HEK293 (cell line): ENCODE measurements around the gene SPTLC1.
"Not testable (repeated sequence)": the region's sequence is repeated elsewhere in the genome, so short reads cannot be mapped to it uniquely, and the experiment has no call there.

Experiments used
- CTCF ChIA-PET: fragments of 350-600 bp; formaldehyde crosslinking; extraction: SDS; loops from one replicate; lab custom pipeline; 2021; ENCODE audit warnings: antibody characterized with exemption; lab: Yijun Ruan, JAX
- POLR2A ChIA-PET: fragments of 300-600 bp; formaldehyde crosslinking; extraction: SDS; loops from one replicate; lab custom pipeline; 2020; ENCODE audit warnings: antibody characterized with exemption, inconsistent platforms; lab: Yijun Ruan, JAX
- H3K27ac ChIP-seq: fragments of 200-500 bp; sonication (Bioruptor generic); 2 replicates; pipeline ENCODE4 v1.5.1; 2014; ENCODE audit warnings: low read depth, low read length, control low read depth, inconsistent platforms; ENCODE audit errors: extremely low read depth
- H3K36me3 ChIP-seq, 2 experiments: fragments of 200-500 bp in 1 of 2; sonication (Bioruptor generic) in 1 of 2; 1 replicate in 1 of 2; 2 replicates in 1 of 2; pipeline ENCODE4 v1.5.1; 2014 to 2017; ENCODE audit warnings: inconsistent platforms in 2 of 2, low read length in 2 of 2; ENCODE audit not compliant: control insufficient read depth in 2 of 2, insufficient read depth in 1 of 2
- H3K4me1 ChIP-seq: fragments of 200-500 bp; sonication (Bioruptor generic); 2 replicates; pipeline ENCODE4 v1.5.1; 2014; ENCODE audit warnings: mild to moderate bottlenecking, low read length, inconsistent platforms; ENCODE audit not compliant: control insufficient read depth, insufficient read depth
- H3K4me3 ChIP-seq: 2 replicates; pipeline ENCODE4 v1.5.1; 2011; ENCODE audit warnings: low read depth, mild to moderate bottlenecking, control low read depth, low read length, moderate library complexity
- H3K9me3 ChIP-seq: fragments of 200-500 bp; sonication (Bioruptor generic); 2 replicates; pipeline ENCODE4 v1.5.1; 2014; ENCODE audit warnings: low read depth, low read length, inconsistent platforms; ENCODE audit not compliant: control insufficient read depth, insufficient read depth
- WT1 ChIP-seq: fragments of 450-650 bp; formaldehyde crosslinking; IDR thresholded peaks from 2 replicates; pipeline ENCODE4 v1.5.1; 2016; ENCODE audit warnings: missing biosample characterization, missing genetic modification characterization
- ZBTB21 ChIP-seq: fragments of 450-650 bp; formaldehyde crosslinking; IDR thresholded peaks from 2 replicates; pipeline ENCODE4 v1.5.1; 2017; ENCODE audit warnings: missing biosample characterization, missing genetic modification characterization
- ZBTB44 ChIP-seq: fragments of 450-650 bp; IDR thresholded peaks from 2 replicates; pipeline ENCODE4 v1.5.1; 2018; ENCODE audit warnings: missing biosample characterization, mild to moderate bottlenecking, missing genetic modification characterization
- ZBTB48 ChIP-seq: fragments of 450-650 bp; formaldehyde crosslinking; IDR thresholded peaks from 2 replicates; pipeline ENCODE4 v1.5.1; 2016; ENCODE audit warnings: missing biosample characterization, missing genetic modification characterization
- ZNF2 ChIP-seq: fragments of 450-650 bp; formaldehyde crosslinking; IDR thresholded peaks from 2 replicates; pipeline ENCODE4 v1.5.1; 2016; ENCODE audit warnings: missing biosample characterization, missing genetic modification characterization
- ZNF394 ChIP-seq: fragments of 450-650 bp; formaldehyde crosslinking; IDR thresholded peaks from 2 replicates; pipeline ENCODE4 v1.5.1; 2016; ENCODE audit warnings: missing biosample characterization, missing genetic modification characterization, mild to moderate bottlenecking, moderate library complexity, borderline replicate concordance
- ZNF513 ChIP-seq: fragments of 450-650 bp; IDR thresholded peaks from 2 replicates; pipeline ENCODE4 v1.5.1; 2018; ENCODE audit warnings: missing biosample characterization, missing genetic modification characterization
- ZNF654 ChIP-seq: fragments of 450-650 bp; formaldehyde crosslinking; IDR thresholded peaks from 2 replicates; pipeline ENCODE4 v1.5.1; 2016; ENCODE audit warnings: low read depth, missing biosample characterization, missing genetic modification characterization
- ZNF830 ChIP-seq: fragments of 450-650 bp; IDR thresholded peaks from 2 replicates; pipeline ENCODE4 v1.5.0; 2018; ENCODE audit warnings: missing biosample characterization, missing genetic modification characterization, low read depth, mild to moderate bottlenecking, moderate library complexity
- ZSCAN16 ChIP-seq: fragments of 450-650 bp; formaldehyde crosslinking; IDR thresholded peaks from 2 replicates; pipeline ENCODE4 v1.5.1; 2016; ENCODE audit warnings: missing biosample characterization, missing genetic modification characterization
- ZSCAN23 ChIP-seq: fragments of 450-650 bp; formaldehyde crosslinking; IDR thresholded peaks from 2 replicates; pipeline ENCODE4 v1.5.1; 2016; ENCODE audit warnings: missing biosample characterization, missing genetic modification characterization
- TF ChIP-seq, protein P1 (sequence below): fragments of 450-650 bp; formaldehyde crosslinking; IDR thresholded peaks from 2 replicates; pipeline ENCODE4 v1.5.1; 2016; ENCODE audit warnings: missing biosample characterization, missing genetic modification characterization
- TF ChIP-seq, protein P2 (sequence below): fragments of 450-650 bp; formaldehyde crosslinking; IDR thresholded peaks from 2 replicates; pipeline ENCODE4 v1.5.1; 2016; ENCODE audit warnings: missing biosample characterization, missing genetic modification characterization

The SPTLC1 gene

DNA sequence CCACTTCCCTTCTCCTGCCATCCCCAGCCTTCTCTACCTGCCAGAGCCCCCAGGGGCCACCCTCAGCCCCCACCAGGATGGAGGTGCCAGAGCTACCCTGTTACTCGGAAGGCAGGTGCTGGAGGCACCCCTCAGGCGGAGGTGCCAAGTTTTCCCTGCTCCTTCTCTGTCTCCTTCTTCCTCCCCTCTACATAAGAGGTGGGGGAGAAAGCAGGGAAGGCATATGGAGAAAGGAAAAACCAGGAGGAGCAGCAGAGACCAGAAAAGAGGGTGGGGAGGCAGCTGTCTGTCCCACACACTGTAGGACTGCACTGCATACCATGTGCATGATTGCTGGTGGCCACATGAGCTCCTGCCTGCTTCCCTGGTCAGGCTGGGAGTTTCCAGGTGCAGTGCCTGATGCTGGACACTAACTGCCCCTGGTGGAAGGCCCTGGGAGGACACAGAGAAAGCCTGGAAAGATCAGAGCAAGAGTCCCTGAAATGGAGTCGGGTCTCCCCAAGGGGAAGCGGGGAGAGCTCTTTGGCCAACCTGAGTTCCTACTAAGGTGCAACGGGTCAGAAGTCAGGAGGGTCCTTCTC lies 23.8 kb upstream of the SPTLC1 start:
- H3K9me3 ChIP-seq, H3K4me1 ChIP-seq, POLR2A ChIA-PET, H3K4me3 ChIP-seq, H3K36me3 ChIP-seq, H3K27ac ChIP-seq: not testable (repeated sequence)
- CTCF ChIA-PET, result interaction anchor here (0.6 to 4.7 kb wide), 60 partner anchors 10 to 658 kb away, joined by 3 to 106 read pairs (median 4); partner anchors contain the start of genes CENPP and NOL8

GRCh38 chr9:92138157-92138959 lies 23.1 kb upstream of the SPTLC1 start:
- Histone ChIP-seq H3K9me3 (no peaks in the 10 kb centered on the region), H3K4me3 (no peak overlapping the region), H3K4me1 (no peaks in the 10 kb centered on the region), H3K27ac (no peak overlapping the region), H3K36me3 (no peaks in the 10 kb centered on the region)
- ChIA-PET POLR2A (interaction anchor here (0.5 to 0.7 kb wide), 2 partner anchors 107 to 187 kb away, joined by 3 read pairs; partner anchors contain the start of gene CENPP), CTCF (interaction anchor here (0.6 to 4.7 kb wide), 61 partner anchors 11 to 1223 kb away, joined by 3 to 106 read pairs (median 4); partner anchors contain the start of genes CENPP and NOL8)
- no peak for TF ChIP-seq ZBTB21 (tag by site-specific recombination)
- peak; percentile 81 for TF ChIP-seq ZNF2 (tag by site-specific recombination)
- peak; percentile 77 for TF ChIP-seq ZBTB48 (tag by site-specific recombination)
- no peak for TF ChIP-seq ZSCAN23 (tag by site-specific recombination)
- peak; percentile 61 for TF ChIP-seq ZNF654 (tag by site-specific recombination)
- TF ChIP-seq ZSCAN16 (tag by site-specific recombination), result no peak
- TF ChIP-seq ZNF830 (tag by site-specific recombination), result no peak
- no peak for TF ChIP-seq WT1 (tag by site-specific recombination)
- TF ChIP-seq, protein P1, sequence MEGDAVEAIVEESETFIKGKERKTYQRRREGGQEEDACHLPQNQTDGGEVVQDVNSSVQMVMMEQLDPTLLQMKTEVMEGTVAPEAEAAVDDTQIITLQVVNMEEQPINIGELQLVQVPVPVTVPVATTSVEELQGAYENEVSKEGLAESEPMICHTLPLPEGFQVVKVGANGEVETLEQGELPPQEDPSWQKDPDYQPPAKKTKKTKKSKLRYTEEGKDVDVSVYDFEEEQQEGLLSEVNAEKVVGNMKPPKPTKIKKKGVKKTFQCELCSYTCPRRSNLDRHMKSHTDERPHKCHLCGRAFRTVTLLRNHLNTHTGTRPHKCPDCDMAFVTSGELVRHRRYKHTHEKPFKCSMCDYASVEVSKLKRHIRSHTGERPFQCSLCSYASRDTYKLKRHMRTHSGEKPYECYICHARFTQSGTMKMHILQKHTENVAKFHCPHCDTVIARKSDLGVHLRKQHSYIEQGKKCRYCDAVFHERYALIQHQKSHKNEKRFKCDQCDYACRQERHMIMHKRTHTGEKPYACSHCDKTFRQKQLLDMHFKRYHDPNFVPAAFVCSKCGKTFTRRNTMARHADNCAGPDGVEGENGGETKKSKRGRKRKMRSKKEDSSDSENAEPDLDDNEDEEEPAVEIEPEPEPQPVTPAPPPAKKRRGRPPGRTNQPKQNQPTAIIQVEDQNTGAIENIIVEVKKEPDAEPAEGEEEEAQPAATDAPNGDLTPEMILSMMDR (tag by site-specific recombination), result peak; percentile 47
- peak; percentile 28; the same call in 1 of the 2 replicates for TF ChIP-seq ZNF394 (tag by site-specific recombination)
- TF ChIP-seq ZNF513 (tag by site-specific recombination), result no peak
- TF ChIP-seq, protein P2, sequence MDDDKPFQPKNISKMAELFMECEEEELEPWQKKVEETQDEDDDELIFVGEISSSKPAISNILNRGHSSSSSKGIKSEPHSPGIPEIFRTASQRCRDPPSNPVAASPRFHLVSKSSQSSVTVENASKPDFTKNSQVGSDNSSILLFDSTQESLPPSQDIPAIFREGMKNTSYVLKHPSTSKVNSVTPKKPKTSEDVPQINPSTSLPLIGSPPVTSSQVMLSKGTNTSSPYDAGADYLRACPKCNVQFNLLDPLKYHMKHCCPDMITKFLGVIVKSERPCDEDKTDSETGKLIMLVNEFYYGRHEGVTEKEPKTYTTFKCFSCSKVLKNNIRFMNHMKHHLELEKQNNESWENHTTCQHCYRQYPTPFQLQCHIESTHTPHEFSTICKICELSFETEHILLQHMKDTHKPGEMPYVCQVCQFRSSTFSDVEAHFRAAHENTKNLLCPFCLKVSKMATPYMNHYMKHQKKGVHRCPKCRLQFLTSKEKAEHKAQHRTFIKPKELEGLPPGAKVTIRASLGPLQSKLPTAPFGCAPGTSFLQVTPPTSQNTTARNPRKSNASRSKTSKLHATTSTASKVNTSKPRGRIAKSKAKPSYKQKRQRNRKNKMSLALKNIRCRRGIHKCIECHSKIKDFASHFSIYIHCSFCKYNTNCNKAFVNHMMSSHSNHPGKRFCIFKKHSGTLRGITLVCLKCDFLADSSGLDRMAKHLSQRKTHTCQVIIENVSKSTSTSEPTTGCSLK (tag by site-specific recombination), result no peak
- no peak for TF ChIP-seq ZBTB44 (tag by site-specific recombination)
